Astrocyte of the hippocampus (primary cell): ENCODE results near the gene GTF2IRD1.
A peak's percentile ranks its signal among the peaks of the same experiment; 100 is the strongest.
"Not testable (repeated sequence)": the region's sequence is repeated elsewhere in the genome, so short reads cannot be mapped to it uniquely, and the experiment has no call there.

ENCODE experiments used
- DNase-seq: peaks from one replicate; pipeline ENCODE4 v3.0.0; 2011; ENCODE audit warnings: low read depth, low spot score

The GTF2IRD1 gene

DNA sequence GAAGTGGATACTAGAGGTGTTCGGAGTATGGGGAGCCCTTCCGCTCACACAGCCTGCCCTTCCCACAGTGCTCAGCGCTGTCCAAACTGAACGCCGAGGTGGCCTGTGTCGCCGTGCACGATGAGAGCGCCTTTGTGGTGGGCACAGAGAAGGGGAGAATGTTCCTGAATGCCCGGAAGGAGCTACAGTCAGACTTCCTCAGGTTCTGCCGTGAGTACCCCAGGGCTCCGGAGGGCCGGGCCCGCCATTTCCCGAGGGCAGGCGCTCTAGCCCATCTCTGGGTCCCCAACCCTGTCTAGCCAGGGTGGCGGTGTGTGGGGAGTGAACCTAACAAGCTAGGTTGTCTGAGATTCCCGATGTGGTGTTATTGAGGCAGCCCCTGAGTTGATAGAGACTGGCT, 59.1 kb downstream of the GTF2IRD1 start:
- no peak for DNase-seq

DNA sequence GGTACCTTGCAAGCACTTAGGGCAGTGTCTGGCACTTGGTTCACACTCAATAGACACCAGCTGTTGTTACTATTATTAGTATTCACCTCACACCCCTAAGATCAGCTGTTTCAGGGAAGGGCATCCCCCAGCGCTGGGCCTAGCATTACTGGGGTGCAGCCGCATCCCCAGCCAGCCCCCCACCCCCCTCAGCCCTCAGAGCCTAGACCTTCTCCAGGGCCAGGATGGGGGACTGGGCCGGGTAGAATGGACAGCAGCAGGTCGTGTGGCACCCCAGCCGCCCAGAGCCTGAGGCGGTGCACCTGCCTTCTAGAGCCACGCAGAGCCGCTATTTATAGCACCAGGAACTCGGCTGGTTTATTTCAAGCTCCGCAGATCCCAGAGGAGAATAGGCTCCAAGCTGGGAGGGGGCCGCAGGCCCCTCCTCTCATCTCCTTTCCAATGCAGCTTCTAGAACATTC, 60.5 kb downstream of the GTF2IRD1 start:
- DNase-seq: no peak

DNA sequence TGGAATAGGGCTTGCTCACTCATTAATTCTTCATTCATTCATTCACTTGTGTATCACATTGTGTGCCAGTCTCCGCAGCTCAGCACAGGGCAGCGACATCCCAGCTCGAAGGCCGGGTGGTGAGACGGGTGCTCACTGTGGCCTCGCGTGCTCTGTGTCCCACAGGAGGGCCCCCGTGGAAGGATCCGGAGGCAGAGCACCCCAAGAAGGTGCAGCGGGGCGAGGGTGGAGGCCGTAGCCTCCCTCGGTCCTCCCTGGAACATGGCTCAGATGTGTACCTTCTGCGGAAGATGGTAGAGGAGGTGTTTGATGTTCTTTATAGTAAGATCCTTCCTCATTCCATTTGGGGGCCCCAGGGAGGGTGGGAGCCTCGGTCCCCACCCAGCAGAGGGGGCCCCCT, 61.6 kb downstream of the GTF2IRD1 start:
- DNase-seq: no peak

DNA sequence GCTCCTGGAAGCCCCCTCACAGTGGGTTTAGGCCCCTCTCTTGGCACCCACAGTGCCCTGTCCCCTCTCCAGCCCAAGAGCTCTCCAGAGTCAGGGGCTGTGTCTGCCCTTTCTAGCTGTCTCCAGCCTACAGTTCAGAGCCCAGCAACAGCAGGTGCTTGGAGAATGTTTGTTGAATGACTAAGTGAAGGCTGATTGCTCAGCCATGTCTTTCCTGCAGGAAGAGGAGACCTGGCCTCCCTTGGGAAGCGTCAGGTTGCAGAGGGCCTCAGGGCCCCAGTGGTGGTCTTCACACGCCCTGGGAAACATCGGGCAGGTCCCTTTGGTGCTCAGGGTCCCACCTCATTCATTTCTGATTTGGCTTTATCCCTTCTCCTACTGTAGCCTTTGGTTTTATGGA, 62.5 kb downstream of the GTF2IRD1 start:
- no peak for DNase-seq

- no peak for DNase-seq
These were observed 64.3 kb downstream of the GTF2IRD1 start for GRCh38 chr7:74518041-74518440.

- no peak for DNase-seq
These were observed 64.9 kb downstream of the GTF2IRD1 start for GRCh38 chr7:74518654-74519053.

GRCh38 chr7:74519395-74519794, 65.7 kb downstream of the GTF2IRD1 start:
- no peak for DNase-seq

GRCh38 chr7:74521855-74522254, 68.1 kb downstream of the GTF2IRD1 start:
- DNase-seq: no peak

- no peak for DNase-seq
These were observed 68.7 kb downstream of the GTF2IRD1 start for GRCh38 chr7:74522281-74522905.

GRCh38 chr7:74523015-74523414, 69.3 kb downstream of the GTF2IRD1 start:
- no peak for DNase-seq

DNA sequence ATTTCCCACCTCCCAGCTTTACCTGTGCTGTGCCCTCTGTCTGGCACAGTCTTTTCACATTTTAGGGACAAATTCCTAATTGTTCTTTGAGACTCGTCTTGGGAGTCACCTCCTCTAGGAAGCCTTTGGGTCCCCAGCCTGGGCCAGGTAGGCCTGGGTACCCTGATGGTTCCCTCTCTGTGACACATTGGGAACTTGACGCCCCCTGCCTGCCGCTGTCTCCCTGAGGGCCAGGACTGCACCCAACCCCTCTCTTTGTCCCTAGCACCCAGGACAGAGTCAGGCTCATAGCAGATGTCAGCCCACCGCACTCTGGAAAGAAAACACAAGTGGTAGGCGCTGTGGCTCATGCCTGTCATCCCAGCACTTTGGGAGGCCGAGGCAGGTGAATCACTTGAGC, 71.4 kb downstream of the GTF2IRD1 start:
- DNase-seq: no peak

DNA sequence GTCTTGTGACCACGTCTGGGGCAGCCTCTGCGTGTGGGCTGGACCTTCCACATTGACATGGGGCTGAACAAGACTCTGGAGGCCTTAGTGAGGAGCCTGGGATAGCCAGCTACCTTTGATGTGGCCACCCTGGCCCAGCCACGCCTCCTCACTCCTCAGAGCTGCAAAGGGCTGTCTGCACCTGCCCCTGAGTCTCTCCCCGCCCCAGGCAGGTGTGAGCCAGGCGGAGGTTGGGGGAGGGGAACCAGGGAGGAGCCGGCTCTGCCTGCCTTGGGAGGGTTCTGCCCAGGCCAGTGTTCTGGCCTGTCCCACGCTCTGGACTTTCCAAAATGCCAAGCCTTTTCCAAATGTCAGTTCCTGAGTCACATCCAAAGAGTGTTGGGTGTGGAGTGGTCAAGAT, 72.2 kb downstream of the GTF2IRD1 start:
- DNase-seq: no peak

GRCh38 chr7:74526780-74527179, 73.1 kb downstream of the GTF2IRD1 start:
- no peak for DNase-seq

- DNase-seq: no peak
These were observed 74.1 kb downstream of the GTF2IRD1 start for GRCh38 chr7:74527842-74528241.

- DNase-seq: not testable (repeated sequence)
These were observed 75.1 kb downstream of the GTF2IRD1 start for GRCh38 chr7:74528773-74529172.

DNA sequence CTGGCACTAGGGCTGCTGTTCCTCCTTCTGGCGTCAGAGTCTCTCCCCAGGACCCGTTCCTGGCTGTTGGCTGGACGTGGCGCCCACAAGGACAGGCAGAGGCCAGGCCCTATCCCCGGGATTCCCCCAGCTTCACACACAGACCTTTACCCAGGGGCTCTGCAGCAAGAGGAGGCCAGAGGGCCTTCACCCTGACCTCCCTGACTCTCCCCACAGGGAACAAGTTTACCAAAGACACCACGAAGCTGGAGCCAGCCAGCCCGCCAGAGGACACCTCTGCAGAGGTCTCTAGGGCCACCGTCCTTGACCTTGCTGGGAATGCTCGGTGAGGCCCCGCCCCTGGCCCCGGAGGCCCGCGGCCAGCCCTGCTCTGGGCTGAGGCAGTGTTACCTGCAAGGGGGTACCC, 82.2 kb downstream of the GTF2IRD1 start:
- no peak for DNase-seq

DNA sequence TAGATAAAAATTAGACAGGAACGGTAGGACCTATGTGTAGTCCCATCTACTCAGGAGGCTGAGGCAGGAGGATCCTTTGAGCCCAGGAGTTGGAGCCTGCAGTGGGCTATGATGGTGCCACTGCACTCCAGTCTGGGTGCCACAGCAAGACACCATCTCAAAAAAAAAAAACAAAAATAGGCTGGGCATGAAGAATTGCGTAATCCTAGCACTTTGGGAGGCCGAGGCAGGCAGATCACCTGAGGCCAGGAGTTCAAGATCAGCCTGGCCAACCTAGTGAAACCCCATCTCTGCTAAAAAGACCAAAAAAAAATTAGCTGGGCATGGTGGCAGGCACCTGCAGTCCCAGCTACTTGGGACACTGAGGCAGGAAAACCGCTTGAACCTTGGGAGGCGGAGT, 88.2 kb downstream of the GTF2IRD1 start:
- DNase-seq: not testable (repeated sequence)

GRCh38 chr7:74542558-74543117, 88.9 kb downstream of the GTF2IRD1 start:
- peak; percentile 69 for DNase-seq

GRCh38 chr7:74544706-74545469, 91.2 kb downstream of the GTF2IRD1 start:
- DNase-seq: peak; percentile 73

- no peak for DNase-seq
These were observed 92.2 kb downstream of the GTF2IRD1 start for GRCh38 chr7:74545921-74546320.

DNA sequence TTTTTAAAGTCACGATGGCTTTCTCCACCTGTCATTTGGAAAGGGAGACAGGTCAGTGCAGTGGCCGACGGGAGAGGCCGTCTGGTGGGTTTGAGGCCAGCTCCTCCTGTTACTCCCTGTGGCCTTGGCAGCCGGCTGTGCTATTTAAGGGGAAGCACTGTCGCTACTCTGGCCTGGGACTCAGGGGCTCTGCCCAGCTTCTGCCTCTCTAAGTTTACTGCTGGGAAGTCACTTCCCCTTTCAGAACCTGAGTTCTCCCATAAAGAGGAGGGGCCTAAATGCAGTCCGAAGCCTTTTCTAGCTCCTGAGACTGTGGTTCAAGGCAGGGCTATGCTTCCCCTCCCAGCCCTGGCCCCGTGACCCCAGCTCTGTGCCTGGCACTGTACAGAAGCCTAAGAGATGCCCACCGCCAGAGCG, 99.9 kb downstream of the GTF2IRD1 start:
- not testable (repeated sequence) for DNase-seq

DNA sequence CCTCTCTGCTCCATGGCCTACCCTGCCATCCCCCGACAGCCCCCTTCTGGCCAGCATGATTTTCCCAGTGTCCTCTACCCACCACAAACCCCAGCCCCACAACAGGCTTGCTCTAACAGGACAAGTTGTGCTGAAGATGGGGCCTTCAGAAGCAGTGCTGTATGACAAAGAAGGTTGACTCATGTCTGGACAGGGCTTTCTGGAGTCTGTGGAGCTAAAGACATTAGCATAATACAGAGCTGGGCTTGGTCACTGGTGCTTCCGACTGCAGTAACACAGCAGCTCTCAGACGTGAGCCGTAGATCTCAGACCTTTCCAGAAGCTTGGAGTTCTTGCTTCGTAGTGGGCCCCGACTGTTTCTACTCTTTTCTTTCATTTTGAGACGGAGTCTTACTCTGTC, 100.5 kb downstream of the GTF2IRD1 start:
- peak; percentile 60 for DNase-seq
